Articular chondrocyte of knee joint (primary cell): Measurements from ENCODE around the gene ADCY5. TPM values are rescaled to one million over a fixed set of nuclear protein-coding genes. Genes with fewer than 3 reads are reported as not detected.

Experiments
- total RNA-seq: library from RNA; depleted of rRNA; stranded (reverse); fragments of >200 nt; gene quantifications from 2 replicates; pipeline ENCODE4 v1.2.3, GENCODE V29; 2012

Gene ADCY5
- total RNA-seq, result 1.4 and 1.6 TPM in 2 replicates

GRCh38 chr3:123448536-123449101 lies at the start of gene ADCY5:
Gene ADCY5, minus strand, starts transcription at chr3:123449090. Its CDS starts 545 bp downstream, at chr3:123448545.

Other genes starting within 250 kb of the ADCY5 start
- gene SEC22A, start 247.1 kb downstream of the ADCY5 start, total RNA-seq, result 43.1 and 49.7 TPM in 2 replicates
- 24.8 and 30.1 TPM in 2 replicates for gene HACD2, start 136.0 kb upstream of the ADCY5 start, total RNA-seq